ENCODE data around the gene CPB1.

CPB1 gene

DNA sequence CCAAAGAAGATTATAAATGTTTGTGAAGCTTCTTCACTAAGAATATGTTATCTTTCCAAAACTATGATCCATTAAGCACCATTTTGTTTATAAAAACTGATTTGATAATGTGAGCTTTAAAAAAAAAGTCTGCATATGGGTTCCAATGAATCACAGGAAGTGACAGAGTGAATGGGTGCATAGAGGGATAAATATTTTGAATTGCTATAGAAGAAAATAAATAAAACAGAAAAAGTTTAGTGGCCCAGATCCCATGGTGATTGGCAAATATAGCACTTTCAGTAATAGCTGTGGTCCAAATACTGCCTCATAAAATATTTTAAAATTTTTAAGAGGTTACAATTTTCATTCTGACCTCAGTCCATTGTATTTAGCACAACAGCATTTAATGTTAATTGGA lies 56.6 kb downstream of the CPB1 start:
- DNase-seq = no peak

DNA sequence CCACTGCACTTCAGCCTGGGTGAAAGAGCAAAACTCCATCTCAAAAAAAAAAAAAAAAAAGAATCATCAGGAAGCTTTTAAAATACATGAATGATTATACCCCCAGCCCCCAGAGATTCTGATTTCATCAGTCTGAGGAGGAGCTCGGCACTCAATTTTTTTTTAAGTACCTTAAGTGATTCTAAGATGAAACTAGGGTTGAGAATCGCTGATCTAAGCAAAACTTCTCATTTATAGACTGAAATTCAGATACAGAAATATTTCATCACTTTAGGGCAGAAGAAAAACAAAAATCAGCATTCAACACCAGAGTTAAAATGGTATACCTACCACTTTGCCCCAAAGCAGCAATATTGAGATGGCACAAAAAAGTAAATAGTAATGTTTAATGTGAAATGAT lies 62.2 kb downstream of the CPB1 start:
- DNase-seq = no peak

DNA sequence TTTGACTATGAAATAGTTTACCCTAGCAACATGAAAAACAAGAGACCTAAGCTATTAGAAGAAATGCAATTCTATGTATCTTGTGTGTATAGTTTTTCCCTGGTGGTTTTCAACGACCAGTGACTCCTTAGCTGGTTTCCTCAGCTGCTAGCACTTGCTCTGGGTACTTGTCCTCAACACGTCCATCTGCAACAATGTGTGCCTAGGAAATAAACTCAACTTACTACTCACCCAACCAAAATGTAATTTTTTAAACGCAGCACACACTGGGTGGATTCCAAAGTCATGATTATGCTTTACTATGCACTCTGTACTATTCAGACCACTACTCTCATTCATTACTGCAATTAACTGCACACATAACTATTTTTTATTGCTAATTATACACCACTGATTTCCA lies 68.5 kb downstream of the CPB1 start:
- DNase-seq = no peak

DNA sequence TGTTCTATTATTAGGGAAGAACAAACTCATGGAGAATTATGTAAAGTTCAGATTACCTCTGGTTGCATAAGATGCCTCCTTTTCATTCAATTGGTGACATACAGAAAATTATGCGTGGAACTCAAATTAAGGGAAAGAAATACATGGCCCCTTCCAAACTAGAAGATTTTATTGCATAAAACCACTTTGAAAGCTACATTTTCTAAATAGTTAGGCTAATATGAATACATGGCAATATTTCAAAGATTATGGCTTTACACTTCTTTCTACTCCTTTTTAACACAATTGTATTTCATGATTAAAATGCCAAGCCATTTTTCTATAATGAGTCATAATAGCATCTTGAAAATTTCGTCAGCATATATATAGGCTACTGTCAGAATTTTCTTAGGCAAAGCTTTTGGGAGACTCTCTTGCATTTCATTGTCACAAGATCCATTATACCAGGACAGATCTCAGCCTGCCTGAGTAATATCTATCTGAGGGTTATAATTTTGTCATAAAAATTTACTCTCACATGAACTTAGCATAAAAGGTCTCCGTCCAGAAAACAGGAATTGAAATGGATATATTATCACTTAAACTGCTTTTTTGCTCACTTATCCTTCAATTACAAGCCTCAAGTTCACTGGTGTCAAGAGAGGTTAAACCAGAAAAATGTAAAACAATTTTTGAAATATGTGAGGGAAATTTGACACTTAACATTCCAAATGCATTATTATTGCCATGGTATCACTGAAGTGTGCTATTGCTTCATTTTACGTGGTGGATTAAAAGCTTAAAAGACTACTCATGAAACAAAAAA lies 74.6 kb downstream of the CPB1 start:
- no peak for DNase-seq

DNA sequence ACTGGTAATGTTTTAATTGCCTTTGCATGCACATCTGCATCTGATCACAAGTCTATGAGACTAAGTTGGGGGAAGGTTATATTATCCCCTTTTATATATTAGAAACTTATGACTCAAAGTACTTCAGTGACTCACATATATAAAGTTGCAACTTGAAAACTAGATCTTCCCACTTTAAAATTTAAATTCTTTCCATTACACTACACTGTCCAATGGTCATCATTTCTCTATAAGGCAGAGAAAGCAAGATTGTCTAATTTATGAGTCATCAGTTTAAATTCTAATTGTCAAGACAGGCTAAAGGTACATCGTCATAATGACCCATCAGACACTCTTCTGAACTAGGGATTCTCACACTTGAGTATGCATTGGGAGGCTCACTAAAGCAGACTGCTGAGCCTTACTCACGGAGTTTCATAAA lies 75.4 kb downstream of the CPB1 start:
- DNase-seq = no peak

DNA sequence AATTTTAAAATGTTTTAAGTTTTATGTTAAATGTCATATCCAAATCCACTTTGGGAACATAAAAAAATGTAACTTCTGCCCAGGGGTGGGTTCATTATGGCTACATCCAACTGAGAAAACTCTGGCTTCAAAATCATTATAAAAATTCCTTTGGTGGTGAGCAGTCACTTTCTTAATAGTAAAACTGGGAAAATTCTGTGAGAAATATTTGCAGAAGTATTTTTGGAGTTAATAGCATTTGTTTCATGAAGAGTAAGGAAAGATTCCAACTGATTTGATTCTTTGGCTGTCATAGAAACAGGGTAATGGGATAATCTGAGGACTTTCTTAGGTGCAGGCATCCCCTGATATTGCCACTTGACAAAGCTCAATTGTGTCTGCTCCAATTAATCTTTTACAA lies 76.3 kb downstream of the CPB1 start:
- no peak for DNase-seq

DNA sequence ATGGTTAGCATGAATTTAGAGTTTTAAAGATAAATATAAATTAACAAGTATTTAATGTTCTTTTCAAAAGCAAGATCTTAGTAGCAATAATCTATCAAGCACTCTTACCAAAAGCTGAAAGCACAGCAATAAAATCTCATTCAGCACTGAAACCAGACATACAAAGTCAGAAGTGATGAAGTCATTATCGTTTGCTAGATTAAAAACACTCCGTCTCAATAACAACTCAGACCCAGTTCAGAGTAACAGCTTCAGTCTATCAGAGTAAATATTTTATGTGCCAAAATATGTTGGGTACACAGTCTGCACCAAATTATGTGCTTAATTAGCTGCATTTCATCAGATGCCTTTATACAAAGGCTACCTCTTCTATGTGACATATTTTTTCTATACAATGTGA lies 79.1 kb downstream of the CPB1 start:
- no peak for DNase-seq
